GM13977 (cell line): ENCODE data around the gene RHEB.

Experiments used
- DNase-seq: peaks from one replicate; pipeline ENCODE4 v3.0.0; 2012; ENCODE audit warnings: low spot score
- CTCF ChIP-seq: IDR thresholded peaks from 2 replicates; pipeline ENCODE4 v1.5.1; 2012; ENCODE audit warnings: mild to moderate bottlenecking, control low read depth; ENCODE audit not compliant: insufficient read depth; ENCODE audit errors: extremely low read depth, missing control alignments
- in situ Hi-C: fragments of 300-500 bp; cut with MboI; formaldehyde crosslinking; loops from one replicate; pipeline ENCODE4 v1.12.0; 2022; ENCODE audit warnings: low sequenced_read_pairs, low pct_unique_long_range_greater_than_20kb, mixed read lengths, inconsistent platforms; ENCODE audit not compliant: unreplicated experiment

The RHEB gene

DNA sequence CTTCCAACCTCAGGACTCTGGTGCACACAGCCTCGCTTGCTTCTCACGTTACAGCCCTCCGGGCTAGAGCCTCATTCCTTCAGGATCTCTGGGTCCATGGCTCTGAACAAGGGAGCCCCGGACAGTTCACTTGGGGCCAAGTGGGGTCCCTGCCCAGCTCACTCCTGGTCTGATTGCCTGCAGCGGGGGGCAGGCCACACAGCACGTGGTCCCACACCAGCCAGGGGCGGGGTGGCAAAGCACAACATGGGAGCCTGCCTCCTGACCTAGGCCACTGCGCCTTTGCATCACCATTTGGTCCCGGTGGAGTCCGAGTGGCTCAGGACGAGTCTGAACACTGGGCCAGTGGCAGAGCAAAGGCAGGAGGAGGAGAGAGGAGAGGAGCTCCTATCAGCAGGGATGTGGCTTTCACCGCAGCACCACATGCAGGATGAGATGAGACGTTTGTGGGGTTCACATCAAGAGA is 66.3 kb downstream of the RHEB start:
- DNase-seq = no peak
- TF ChIP-seq CTCF = no peak
- in situ Hi-C loops = no loop called here

GRCh38 chr7:151452680-151453325 is 66.9 kb downstream of the RHEB start:
- in situ Hi-C loops = no loop called here
- no peak for DNase-seq
- no peak for TF ChIP-seq CTCF

GRCh38 chr7:151451626-151452571 is 67.8 kb downstream of the RHEB start:
- no peak for TF ChIP-seq CTCF
- in situ Hi-C loops = no loop called here

DNA sequence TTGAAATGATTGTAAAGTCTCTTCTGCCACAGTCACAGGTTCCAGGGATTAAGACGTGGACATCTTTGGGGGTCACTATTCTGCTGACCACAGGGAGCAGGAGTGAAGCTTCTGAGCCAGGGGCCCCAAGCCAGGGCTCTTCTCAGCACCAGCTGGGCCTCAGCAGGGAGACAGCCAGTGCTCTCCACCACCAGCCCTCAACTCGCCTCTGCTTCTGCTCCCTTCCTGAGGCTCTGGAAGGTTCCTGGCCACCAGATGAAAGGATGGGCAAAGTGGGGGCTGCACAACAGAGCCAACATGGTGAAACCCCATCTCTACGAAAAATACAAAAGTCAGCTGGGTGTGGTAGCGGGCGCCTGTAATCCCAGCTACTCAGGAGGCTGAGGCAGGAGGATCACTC is 68.5 kb downstream of the RHEB start:
- DNase-seq = no peak
- TF ChIP-seq CTCF = no peak
- in situ Hi-C loops = no loop called here

More at GRCh38 chr7:151451626-151452571, 67.8 kb downstream of the RHEB start:
- no peak for DNase-seq

DNA sequence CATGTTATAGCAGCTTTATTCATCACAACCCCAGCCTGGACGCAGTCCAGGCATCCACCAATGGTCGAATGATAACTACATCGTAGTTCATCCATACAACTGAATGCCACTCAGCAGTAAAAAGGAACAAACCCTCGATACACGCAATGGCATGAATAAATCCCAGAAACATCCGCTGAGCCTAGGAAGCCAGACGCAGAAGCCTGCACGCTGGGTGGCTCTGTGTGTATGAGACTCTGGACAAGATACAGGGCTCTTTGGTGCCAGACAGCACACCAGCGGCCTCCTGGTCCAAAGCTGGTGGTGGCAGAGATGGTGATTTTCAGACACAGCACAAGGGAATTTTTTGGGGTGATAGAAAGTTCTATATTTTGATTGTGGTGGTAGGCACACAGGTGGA is 69.7 kb downstream of the RHEB start:
- DNase-seq = no peak
- in situ Hi-C loops = no loop called here
- no peak for TF ChIP-seq CTCF

- in situ Hi-C loops = no loop called here
- peak; percentile 75 for TF ChIP-seq CTCF
- DNase-seq = peak; percentile 92
Observed at GRCh38 chr7:151448261-151449252, 71.1 kb downstream of the RHEB start.
